Measurements from ENCODE around the gene TMCO4.

Gene TMCO4

DNA sequence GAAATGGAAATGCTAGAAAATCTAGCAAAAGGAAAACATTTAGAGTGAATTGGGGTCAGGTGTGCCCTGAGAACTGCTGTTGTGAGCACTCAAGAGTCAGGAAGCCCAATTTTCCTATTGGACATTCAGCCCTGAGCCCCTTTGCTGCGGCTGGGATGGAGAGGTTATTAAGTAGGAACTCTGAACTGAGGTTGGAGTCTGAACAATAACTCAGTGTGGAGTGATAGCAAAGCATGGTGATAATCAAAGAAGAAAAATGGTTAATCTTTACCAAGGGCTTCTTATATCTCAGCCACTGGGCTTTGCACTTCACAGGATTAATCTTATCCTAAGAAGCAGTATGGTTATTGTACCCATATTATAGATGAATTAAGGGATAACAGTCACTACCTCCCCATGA is 52.0 kb downstream of the TMCO4 start:
- DNase-seq (ENCODE audit: low spot score), result no peak

DNA sequence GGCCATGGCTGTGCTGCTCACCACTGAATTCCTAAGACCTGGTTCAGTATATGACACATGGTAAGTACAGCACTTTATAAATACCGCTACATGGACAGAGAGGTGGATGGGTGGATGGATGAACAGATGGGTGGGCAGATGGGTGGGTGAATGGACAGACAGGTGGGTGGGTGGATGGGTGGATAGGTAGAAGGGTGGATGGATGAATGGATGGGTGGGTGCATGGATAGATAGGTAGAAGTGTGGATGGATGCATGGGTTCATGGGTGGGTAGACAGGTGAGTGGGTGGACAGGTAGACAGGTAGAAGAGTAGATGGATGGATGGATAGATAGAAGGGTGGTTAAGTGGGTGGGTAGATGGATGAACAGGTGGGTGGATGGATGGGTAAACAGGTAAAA is 54.8 kb downstream of the TMCO4 start:
- no peak for DNase-seq (ENCODE audit: low spot score)

DNA sequence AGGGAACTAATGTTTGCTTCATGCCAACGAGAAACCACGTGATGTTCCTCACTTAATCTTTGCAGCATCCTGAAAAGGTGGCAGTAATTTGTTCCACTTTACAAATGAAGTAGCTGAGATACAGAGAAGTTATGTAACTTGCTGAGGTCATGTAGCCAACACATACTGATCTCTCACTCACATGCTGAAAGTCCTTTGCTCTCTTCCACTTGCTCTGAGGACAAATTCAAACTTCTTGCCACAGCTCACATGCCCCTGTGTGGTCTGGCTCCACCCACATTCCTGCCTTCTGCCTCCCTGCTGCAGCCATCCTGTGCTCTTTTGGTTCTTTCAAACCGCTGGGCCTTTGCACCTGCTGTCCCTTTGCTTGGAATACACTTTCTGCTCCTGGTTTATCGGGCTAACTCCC is 55.4 kb downstream of the TMCO4 start:
- DNase-seq (ENCODE audit: low spot score), result no peak

DNA sequence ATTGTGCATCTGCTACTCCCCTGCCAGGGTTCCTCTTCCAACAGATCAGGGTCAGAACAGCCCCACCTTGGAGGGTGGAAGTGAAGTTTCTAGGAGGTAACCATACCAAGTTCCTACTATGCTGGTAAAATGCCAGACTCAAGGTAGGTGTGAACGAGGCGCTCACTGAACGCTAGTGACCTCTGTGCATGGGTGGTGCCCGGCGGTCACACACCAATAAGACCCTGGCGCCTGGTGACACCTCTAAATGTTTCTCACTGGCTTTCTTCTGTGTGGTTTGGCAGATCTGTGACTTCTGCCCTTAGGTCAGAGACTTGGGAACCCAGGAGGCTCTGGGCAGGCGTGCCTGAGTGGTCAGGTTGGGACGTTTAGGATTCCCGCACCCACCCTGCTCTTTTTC is 55.9 kb downstream of the TMCO4 start:
- no peak for DNase-seq (ENCODE audit: low spot score)

DNA sequence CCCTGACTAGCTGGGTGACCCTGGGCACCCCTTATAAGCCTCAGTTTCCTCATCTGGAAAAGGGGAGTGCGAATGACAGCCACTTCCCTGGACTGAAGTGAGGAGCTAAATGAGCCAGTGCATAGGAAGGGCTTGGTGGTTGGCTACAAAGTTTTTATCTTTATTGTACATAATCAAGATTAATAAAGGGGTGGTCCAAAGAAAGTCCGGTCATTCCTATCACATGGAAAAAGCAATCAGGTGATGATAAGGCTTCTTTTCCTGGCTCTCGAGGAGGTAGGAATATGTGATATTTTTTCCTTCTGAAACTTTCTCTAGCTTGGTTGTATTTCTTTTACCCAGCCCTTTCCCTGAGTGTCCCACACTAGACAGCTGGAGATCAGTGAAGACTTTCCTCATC is 56.5 kb downstream of the TMCO4 start:
- DNase-seq (ENCODE audit: low spot score), result no peak

DNA sequence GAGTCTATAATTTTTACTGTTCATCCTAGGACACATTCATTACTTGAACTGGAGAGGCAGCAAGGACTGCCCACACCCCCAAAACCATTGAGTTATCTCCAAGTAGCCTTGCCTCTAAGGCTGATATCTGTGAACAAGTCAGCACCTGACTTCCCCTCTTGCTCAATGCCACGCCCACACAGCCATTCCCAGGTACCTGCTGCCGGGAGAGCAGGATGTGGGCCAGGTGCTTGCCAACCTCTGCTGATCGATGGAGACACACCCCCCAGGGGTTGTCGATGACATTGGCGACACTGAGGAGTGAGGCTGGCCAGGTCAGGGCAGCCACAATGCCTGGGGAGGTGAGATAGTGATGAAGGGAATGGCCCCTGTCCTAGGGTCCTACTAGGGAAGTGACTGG is 60.1 kb downstream of the TMCO4 start:
- no peak for DNase-seq (ENCODE audit: low spot score)

DNA sequence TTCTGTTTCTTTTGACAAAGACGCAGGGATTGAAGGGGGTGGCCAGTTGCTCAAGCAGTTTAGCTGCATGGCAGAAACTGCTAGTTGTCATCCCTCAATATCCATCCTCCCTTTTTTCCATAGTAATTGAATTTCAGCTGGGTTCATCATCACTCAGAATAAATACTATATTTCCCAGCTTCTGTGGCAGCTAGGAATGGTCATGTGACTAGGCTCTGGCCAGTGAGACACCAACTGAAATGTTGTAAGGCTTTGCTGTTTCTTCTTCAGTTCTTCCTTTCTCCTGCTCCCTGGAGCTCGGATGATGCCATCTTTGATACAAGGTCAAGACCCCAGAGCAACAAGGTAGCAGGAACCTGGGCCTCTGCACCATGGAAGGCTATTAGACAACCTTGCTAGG is 61.0 kb downstream of the TMCO4 start:
- DNase-seq (ENCODE audit: low spot score), result no peak

DNA sequence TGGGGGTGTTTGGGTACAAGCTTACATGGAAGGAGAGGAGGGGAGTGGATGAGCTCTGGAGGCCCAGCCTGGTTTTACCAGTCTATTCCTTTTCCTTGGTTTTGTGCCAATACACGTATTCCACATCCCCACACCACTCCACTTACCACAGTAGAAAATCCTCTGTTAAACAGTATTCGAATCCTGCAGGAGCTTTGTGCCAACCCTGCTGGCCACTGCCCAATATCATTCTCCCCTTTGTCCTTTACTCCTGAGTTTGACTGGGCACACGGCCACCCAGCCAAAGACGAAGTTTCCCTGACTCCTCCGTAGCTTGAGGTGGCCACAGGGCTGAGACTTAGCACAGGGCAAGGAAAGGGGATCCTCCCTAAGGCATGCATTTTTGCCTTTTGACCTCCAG is 61.6 kb downstream of the TMCO4 start:
- no peak for DNase-seq (ENCODE audit: low spot score)

DNA sequence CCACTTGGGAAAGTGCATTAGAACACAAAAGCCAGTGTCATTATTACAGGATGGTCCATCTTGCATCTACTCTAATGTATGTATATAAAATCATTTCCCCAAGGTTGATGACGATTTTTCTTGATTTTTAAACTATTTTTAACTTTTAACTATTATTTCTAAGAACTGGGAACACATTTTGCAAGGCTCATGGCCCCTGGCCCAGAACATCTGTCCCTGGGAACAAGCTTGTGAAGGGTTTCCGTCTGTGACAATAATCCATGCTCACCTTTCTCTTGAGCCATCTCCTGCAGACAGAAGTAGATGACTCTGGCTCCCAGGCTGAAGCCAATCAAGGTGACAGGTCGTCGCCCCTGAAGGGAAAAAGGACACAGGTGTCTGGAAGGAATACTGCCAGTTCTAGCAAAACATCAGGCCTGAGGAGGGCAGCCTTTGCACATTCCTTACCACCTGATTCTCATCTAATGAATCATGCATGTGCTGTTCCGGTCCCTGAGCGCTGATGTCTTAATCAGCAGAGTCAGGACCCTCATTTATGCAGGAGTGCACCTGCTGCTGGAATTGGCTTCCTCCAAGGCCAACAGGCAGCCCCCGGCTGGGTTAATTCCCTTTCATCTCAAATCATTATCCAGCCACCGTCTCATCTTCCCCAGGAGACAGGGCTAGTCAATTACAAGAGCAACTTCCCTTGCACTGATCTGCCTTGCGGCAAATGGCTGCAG is 62.5 kb downstream of the TMCO4 start:
- DNase-seq (ENCODE audit: low spot score), result peak; percentile 42

DNA sequence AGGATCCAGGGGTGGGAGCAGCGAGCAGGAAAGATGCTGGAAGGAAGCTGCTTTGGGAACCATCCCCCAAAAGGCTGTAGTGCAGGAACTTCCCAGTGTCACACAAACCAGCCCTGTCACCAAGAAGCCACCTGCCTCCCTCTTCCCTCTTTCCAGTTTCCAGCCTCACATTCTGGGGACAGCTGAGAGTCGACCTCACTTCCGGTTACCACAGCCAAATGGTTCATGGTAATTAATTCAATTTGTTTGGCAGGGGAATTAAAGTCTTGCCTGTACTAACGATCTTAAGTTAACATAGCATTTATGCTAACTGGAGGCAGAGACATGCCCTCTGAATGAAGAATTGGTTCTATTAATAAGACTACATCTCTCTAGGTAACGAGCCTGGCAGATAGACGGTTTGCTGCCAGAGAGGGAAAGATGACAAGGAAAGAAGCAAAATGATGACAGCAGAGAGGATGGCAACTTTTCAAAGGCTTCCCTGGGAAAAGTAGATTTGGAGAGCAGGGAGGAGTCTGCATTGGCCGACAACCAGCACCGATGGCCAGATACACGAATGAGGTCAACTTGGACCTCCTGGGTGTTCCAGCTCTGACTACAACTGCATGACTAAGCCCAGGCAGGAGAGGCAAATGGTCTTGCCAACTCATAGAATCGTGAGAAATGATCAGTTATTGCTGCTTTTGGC is 64.1 kb downstream of the TMCO4 start:
- peak; percentile 25 for DNase-seq (ENCODE audit: low spot score)

DNA sequence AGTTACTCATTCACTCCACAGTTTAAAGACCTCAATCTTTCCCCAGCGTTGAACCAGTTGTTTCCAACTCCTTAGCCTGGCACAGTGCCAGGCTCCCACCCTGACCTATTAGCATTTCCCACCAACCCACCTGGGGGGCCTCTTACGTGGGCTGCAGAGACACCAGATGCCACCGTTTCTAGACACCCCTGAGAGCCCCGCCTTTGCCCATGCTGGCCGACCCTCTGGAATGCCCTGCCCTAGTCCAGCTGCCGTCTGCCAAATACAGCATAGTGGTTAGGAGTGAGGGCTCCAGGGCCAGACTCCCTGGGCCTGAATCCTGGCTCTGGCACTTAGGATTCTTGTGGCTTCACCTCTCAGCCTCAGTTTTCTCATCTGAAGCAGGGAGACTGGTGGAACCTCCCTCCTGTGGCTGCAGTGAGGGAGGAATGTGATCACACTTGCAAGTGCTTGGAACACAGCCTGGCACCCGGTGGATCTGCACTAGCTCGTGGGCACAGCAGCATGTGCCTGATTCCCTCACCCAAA is 65.2 kb downstream of the TMCO4 start:
- no peak for DNase-seq (ENCODE audit: low spot score)

DNA sequence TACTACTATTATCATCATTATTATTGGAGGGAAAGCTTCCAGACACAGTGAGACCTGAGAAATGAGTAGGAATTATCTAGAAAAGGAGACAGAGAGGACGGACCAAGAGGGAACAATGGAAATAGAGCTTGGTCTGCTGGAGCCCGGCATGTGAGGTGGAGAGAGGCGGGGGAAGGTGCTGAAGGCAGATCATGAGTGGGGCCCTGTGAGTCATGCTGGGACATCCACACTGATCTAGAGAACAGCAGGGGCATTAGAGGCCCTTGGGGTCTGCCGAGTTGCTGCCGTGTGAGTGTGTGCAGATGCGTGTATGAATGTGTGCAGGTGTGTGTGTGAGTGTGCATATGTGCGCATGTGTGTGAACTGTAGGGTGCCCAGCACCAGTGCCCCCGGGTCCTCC is 65.7 kb downstream of the TMCO4 start:
- no peak for DNase-seq (ENCODE audit: low spot score)

DNA sequence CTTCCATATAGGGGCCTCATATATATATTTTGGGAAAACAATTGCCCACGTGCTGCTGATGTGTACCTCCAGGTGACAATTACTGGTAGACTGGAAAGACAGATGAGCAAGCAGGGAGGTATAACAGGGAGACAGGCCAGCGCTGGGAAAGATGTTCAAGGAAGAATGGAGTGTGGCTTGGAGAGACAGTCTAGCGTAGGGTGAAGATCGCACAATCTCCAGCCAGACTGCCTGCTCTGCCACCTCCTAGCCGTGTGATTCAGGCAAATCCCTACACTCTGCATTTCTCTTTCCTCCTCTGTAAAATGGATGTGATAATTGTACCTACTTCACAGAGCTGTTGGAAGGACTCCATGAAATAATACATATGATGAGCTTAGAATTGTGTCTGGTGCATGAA is 66.1 kb downstream of the TMCO4 start:
- DNase-seq (ENCODE audit: low spot score), result no peak

DNA sequence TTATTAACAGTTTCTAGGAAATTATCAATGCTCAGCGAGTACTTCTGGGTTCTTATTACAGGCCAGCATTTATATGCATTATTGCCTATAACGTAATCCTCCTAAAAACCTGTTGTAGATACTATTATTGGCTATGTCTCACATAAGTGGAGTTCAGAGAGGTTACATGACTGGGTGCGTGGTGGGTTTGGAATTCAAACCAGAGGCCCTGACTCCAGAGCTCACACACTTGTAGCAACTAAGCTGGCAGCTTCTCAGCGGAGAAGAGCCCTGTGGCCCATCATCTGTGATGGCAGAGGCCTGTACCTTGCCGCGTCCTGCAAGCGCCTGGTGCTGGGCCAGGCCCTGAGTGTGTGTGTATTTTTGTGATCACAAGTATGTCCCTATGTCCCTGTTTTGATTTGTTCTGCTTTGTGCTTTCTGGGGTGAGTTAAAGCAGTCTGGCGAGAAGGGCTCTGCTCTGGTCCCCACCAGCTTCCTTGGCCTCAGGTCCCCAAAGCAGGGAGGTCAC is 68.3 kb downstream of the TMCO4 start:
- DNase-seq (ENCODE audit: low spot score), result no peak

DNA sequence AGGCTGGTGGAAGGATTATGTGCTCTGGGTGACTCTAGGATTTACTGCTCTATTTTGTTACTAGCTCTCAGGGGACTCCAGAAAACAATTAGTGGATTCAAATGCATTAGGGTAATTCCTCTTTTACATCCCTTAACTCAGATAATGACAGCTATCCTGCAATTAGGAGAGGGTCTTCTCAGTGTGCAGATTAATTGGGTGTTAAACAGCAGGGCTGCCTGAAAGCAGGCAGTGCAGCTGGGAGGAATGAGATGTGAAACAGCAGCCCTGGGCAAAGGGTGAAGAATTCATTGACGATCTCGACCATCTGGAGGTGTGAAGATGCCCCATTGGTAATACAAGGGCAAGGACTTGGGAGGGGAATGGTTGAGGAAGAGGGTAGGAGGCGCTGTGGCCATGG is 68.9 kb downstream of the TMCO4 start:
- no peak for DNase-seq (ENCODE audit: low spot score)

DNA sequence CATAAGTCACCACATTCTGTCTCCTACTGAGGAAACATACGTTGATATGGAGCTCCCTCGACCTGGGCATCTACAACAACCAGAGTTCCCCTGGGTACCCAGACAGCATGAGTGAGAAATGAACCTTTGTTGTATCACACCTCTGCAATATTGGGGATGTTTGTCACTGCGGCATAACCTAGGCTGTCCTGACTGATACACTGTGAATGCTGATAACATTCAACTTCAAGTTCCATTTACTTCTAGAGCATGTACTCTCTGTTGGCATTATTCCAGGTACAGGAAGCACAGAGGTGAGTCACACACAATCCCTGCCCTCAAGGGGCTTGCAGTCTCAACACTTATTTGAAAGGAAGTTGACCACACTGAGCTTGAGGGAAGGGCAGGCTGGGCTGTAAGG is 69.5 kb downstream of the TMCO4 start:
- DNase-seq (ENCODE audit: low spot score), result no peak

DNA sequence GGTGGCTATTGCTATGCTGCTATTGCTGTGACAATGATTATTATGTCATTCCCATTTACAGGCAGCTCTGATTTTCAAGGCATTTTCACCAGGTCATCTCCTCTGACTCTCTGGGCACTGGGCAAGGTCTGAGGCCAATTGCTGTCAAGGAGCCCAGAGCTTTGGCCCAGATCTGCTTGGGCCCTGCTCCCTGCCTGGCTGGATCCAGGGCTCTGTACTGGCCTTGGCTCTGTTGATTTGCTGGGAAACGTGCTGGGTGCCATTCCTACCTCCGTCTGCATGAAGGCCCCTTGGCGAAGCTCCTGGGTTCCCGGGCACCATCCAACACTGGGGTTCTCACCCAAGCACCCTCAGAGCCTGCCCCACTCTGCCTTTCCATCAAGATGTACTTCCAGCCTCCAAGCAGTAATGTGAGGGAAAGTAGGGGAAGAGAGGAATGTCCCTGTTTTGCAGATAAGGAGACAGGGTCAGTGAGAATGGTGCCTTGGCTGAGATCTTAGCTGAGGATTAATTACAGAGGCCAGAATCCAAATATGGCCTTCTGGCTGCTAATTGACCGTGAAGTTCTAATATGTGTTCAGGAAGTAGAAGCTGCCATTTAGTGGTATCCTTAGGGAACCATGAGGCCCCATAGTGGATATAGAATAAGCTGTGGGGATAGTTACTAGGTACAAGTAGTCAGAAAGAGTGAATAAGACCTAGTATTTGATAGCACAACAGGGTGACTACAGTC is 71.1 kb downstream of the TMCO4 start:
- no peak for DNase-seq (ENCODE audit: low spot score)

DNA sequence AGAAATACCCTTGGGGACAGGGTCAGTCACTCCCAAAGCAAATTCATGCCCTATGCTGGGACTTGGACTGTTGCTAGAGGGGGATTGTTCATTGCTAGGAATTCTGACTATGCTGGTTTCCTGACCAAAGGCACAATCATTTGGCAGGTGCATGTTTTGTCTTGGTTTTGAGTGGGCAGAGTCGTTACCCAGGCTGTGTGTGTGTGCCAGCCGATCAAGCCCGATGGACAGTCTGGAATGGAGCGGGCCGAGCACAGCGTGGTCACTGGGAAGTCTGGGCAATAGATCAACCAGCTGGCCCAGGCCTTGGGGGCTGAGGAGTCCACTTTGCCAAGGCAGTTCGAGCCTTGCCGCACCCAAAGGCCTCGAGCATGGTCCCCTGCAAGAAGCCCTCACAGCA is 74.1 kb downstream of the TMCO4 start:
- no peak for DNase-seq (ENCODE audit: low spot score)

DNA sequence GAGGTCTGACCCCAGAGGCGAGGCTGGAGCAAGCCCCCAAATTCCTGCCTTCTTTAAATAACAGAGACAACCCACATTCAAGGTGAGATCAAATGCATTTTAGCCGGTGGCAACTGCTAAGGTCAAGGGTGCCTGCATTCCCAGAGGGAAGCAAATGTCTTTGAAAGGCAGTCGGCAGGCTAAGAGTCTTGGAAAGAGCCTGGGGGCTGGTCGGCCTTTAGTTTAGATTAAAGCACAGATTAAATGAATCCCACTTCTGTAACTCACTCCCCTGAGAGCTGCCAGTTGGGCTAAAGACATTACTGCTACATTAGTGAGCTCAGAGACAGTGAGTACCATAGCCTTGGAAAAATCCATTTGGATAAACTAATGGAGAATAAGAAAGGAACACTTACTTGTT is 75.8 kb downstream of the TMCO4 start:
- no peak for DNase-seq (ENCODE audit: low spot score)

DNA sequence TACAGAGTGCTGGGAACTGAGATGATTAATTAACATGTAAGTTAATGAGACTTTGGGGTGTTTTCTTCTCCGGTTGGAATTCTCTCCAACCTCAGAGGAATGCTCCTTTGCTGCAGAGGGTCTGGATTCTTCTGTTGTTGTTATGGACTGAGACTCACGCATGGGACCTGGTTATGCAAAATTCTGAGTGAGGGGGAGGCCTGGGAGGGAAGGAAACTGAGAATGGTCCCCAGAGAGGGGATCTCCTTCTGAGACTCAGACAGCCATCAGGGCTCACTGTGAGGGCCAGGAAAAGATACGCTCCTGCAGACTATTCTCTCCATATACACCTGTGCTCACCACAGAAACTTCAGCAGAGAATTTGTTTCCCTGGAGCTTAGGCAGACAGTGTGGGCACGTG is 78.7 kb downstream of the TMCO4 start:
- no peak for DNase-seq (ENCODE audit: low spot score)

DNA sequence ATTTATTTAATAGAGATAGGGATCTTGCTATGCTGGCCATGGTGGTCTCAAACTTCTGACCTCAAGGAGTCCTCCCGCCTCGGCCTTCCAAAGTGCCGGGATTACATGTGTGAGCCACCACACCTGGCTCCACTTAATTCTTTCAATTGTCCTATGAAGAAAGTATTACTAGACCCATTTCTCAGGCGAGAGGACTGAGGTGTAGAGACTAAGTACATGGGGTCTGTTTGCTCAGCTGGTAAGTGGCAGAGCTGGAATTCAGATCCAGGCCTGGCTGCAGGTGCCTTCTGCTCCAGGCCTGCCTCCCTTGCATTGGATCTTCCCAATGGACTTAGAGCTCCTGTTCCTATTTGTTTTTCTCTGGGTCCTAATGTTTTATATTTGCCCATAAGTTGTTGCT is 79.5 kb downstream of the TMCO4 start:
- DNase-seq (ENCODE audit: low spot score), result no peak

DNA sequence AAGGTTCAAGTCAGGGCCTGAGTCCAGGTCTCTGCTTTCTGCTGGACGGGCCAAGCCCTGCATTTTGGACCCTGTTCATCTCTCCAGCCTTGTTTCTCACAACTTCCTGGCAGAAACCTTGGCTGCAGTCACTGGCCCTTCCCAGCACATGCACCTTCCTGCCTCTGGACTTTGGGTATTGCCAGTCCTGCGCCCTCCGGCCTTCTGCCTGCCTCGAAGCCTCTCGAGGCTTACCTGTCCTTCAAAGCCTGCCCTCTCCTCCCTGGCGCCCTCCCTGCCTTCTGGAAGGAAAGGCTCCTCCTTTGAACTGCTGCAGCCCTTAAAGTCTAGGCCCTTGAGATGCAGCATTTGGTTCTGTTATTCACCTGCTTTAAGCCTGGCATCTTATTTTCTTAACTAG is 82.2 kb downstream of the TMCO4 start:
- DNase-seq (ENCODE audit: low spot score), result no peak
